ENCODE measurements around the gene USP9Y. TPM values are rescaled to one million over a fixed set of nuclear protein-coding genes. Genes with fewer than 3 reads are reported as not detected.

USP9Y gene
- total and polyA plus RNA-seq, 4 experiments from 2014 or later, result 56.3 to 58.9 TPM; not detected in 2

- intact Hi-C loops (cut with micrococcal nuclease), result loop anchor here (1.0 to 2.0 kb wide), 3 partner anchors 243 to 798 kb away; partner anchors contain the start of gene TMSB4Y
- peaks cover 0 to 58% (median 6%) of the 10 kb centered on the region in 4 donors for H3K4me1 Mint-ChIP-seq
- H3K9me3 Mint-ChIP-seq, result no peaks in the 10 kb centered on the region
- ChIA-PET CTCF (ENCODE audit: partially characterized antibody) (no interaction called here), POLR2A (ENCODE audit: partially characterized antibody) (interaction anchor here (0.5 to 1.7 kb wide), 4 partner anchors 10 to 799 kb away, joined by 3 to 4 read pairs (median 4); partner anchors contain the start of genes TMSB4Y and UTY)
- peaks cover 0 to 44% of the 10 kb centered on the region in 2 donors for H3K36me3 Mint-ChIP-seq
- Histone ChIP-seq H3K27ac (ENCODE audit: low read depth, low read length) (peak within 1 kb of the TSS; percentile 96), H3K9me3 (ENCODE audit: control insufficient read depth in 1 of 2, low read length in 2 of 2) (no peaks in the 10 kb centered on the region), H3K36me3 (ENCODE audit: insufficient read depth, low read length) (no peaks in the 10 kb centered on the region), H3K4me3 (ENCODE audit: low read length in 2 of 2) (peak within 1 kb of the TSS; percentile 91 to 96), H3K4me1 (ENCODE audit: insufficient read depth, low read length) (peaks cover 35% of the 10 kb centered on the region), H3K27me3 (ENCODE audit: insufficient read depth, low read length) (no peaks in the 10 kb centered on the region)
- peak in 1 of 5 donors; percentile 93 for DNase-seq
- peak within 1 kb of the TSS in 2 of 7 donors; percentile 99 to 100 for H3K27ac Mint-ChIP-seq
- H3K4me3 Mint-ChIP-seq, result peak within 1 kb of the TSS in 2 of 8 donors; percentile 99
- no peaks in the 10 kb centered on the region for H3K27me3 Mint-ChIP-seq
Measured at GRCh38 chrY:12904618-12905516, 203.8 kb downstream of the USP9Y start, which contains the start of gene DDX3Y. Gene DDX3Y, plus strand, starts transcription at chrY:12904868. Its CDS starts 69 bp downstream, at chrY:12904937.

DNA sequence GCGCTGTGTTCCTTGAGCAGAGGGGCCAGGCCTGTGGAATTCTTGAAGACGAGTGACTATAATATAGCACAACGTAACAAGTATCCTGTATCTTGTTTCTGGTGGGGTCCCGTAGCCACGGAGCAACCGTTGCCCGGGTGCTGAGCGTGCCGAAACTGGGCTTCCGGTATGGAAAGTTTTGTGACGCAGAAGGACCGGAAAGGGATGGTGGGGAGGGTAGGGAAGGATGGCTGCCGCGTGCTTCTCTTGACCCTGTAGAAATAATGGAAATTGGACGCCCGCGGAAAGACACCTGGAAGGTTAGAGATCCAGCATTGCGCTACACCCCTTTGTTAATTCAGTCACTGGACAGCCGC is 204.5 kb downstream of the USP9Y start:
- H3K27ac Mint-ChIP-seq, result peak overlapping the region in 2 of 7 donors; percentile 99 to 100
- Histone ChIP-seq H3K27me3 (ENCODE audit: insufficient read depth, low read length) (no peaks in the 10 kb centered on the region), H3K4me3 (ENCODE audit: low read length in 2 of 2) (peak overlapping the region; percentile 91 to 96), H3K4me1 (ENCODE audit: insufficient read depth, low read length) (peaks cover 39% of the 10 kb centered on the region), H3K36me3 (ENCODE audit: insufficient read depth, low read length) (no peaks in the 10 kb centered on the region), H3K27ac (ENCODE audit: low read depth, low read length) (peak overlapping the region; percentile 96), H3K9me3 (ENCODE audit: control insufficient read depth in 1 of 2, low read length in 2 of 2) (no peaks in the 10 kb centered on the region)
- peak overlapping the region in 2 of 8 donors; percentile 99 for H3K4me3 Mint-ChIP-seq
- no peaks in the 10 kb centered on the region for H3K9me3 Mint-ChIP-seq
- ChIA-PET POLR2A (ENCODE audit: partially characterized antibody) (interaction anchor here (1.0 to 1.3 kb wide), 3 partner anchors 9 to 570 kb away, joined by 3 to 4 read pairs (median 4); no protein-coding TSS in a partner anchor), CTCF (ENCODE audit: partially characterized antibody) (no interaction called here)
- peaks cover 0 to 64% (median 9%) of the 10 kb centered on the region in 4 donors for H3K4me1 Mint-ChIP-seq
- intact Hi-C loops (cut with micrococcal nuclease), result loop anchor here (2.0 kb wide), 2 partner anchors 573 to 797 kb away; partner anchors contain the start of gene TMSB4Y
- no peaks in the 10 kb centered on the region for H3K27me3 Mint-ChIP-seq
- peaks cover 0 to 50% of the 10 kb centered on the region in 2 donors for H3K36me3 Mint-ChIP-seq
- DNase-seq, result peak in 1 of 5 donors; percentile 83

DNA sequence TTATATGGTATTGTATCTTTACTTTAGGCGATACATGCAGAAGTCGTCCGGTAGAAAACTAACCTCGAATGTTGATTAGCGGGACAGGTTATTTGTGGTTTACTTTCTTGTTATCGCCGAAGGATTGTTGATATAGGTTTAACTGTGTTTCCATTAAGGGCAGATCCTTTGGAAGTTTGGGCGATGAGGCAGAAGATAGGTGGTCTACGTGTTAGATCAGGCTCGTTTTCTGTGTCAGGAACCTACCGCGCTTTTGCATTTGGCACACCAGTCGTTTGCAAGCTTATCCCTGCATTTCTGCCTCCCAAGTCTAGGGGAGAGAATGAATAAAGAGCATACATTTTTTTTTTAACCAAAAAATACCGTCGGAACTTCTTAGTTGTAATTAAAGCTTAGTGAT is 204.9 kb downstream of the USP9Y start:
- CTCF ChIA-PET (ENCODE audit: partially characterized antibody), result no interaction called here
- Histone ChIP-seq H3K27me3 (ENCODE audit: insufficient read depth, low read length) (no peaks in the 10 kb centered on the region), H3K4me1 (ENCODE audit: insufficient read depth, low read length) (peaks cover 39% of the 10 kb centered on the region), H3K36me3 (ENCODE audit: insufficient read depth, low read length) (no peaks in the 10 kb centered on the region), H3K9me3 (ENCODE audit: control insufficient read depth in 1 of 2, low read length in 2 of 2) (no peaks in the 10 kb centered on the region), H3K4me3 (ENCODE audit: low read length in 2 of 2) (peak overlapping the region; percentile 91 to 96), H3K27ac (ENCODE audit: low read depth, low read length) (peak overlapping the region; percentile 96)
- POLR2A ChIA-PET (ENCODE audit: partially characterized antibody), result interaction anchor here (1.0 to 1.3 kb wide), 3 partner anchors 9 to 569 kb away, joined by 3 to 4 read pairs (median 4); no protein-coding TSS in a partner anchor
- peaks cover 0 to 53% of the 10 kb centered on the region in 2 donors for H3K36me3 Mint-ChIP-seq
- H3K27me3 Mint-ChIP-seq, result no peaks in the 10 kb centered on the region
- DNase-seq, result peak in 1 of 5 donors; percentile 30
- H3K4me3 Mint-ChIP-seq, result peak overlapping the region in 2 of 8 donors; percentile 99
- peak overlapping the region in 2 of 7 donors; percentile 99 to 100 for H3K27ac Mint-ChIP-seq
- H3K9me3 Mint-ChIP-seq, result no peaks in the 10 kb centered on the region
- peaks cover 0 to 68% (median 9%) of the 10 kb centered on the region in 4 donors for H3K4me1 Mint-ChIP-seq
- intact Hi-C loops (cut with micrococcal nuclease), result loop anchor here (2.0 kb wide), 2 partner anchors 573 to 797 kb away; partner anchors contain the start of gene TMSB4Y

Other genes starting within 250 kb of the USP9Y start
- 100 to 1,000 TPM; 180 to 191 TPM for gene DDX3Y, start 203.6 kb downstream of the USP9Y start, total RNA-seq
- under 1 TPM in 1 of 2 donors, not detected in 1; 0.26 TPM for gene DDX3Y, start 203.6 kb downstream of the USP9Y start, polyA plus RNA-seq

Measured in CD4-positive, alpha-beta memory T cell (primary cell).